K562 (cell line): Measurements from ENCODE around the gene ZDHHC6.

ENCODE experiments used
- FOXA1 ChIP-seq: fragments of 450-650 bp; IDR thresholded peaks from 2 replicates; pipeline ENCODE4 v1.6.1; 2016; ENCODE audit warnings: mild to moderate bottlenecking, borderline replicate concordance
- KLF10 ChIP-seq: fragments of 250-450 bp; sonication (Bioruptor Pico); IDR thresholded peaks from 2 replicates; pipeline ENCODE4 v1.6.1; 2021; ENCODE audit warnings: matching md5 sums
- MAFG ChIP-seq: fragments of 450-650 bp; conservative IDR thresholded peaks from 2 replicates; pipeline ENCODE4 v1.6.1; 2016; ENCODE audit warnings: missing genetic modification characterization, missing compliant biosample characterization
- MYBL2 ChIP-seq, 2 experiments: fragments of 450-650 bp in 1 of 2; sonication (generic) in 1 of 2; formaldehyde crosslinking in 1 of 2; IDR thresholded peaks; 2 replicates each; pipeline versions ENCODE4 v1.6.1 to v1.8.1; 2017 to 2022; ENCODE audit warnings: borderline replicate concordance in 1 of 2, inconsistent platforms in 1 of 2, low read depth in 1 of 2, mild to moderate bottlenecking in 1 of 2, missing genetic modification reagents in 1 of 2, moderate library complexity in 1 of 2
- PCBP2 ChIP-seq: fragments of 200-400 bp; formaldehyde crosslinking; IDR thresholded peaks from 2 replicates; pipeline ENCODE4 v1.6.1; 2018; ENCODE audit warnings: low read length, low read depth, mild to moderate bottlenecking, moderate library complexity; ENCODE audit not compliant: poor library complexity, severe bottlenecking
- POLR2A ChIP-seq: fragments of 450-650 bp; conservative IDR thresholded peaks from 2 replicates; pipeline ENCODE4 v1.6.1; 2016
- RFX5 ChIP-seq: IDR thresholded peaks from 2 replicates; pipeline ENCODE4 v1.6.1; 2011; ENCODE audit warnings: low read depth, mild to moderate bottlenecking, improper control_type of control experiment, low read length
- SRSF9 ChIP-seq: fragments of 200-400 bp; formaldehyde crosslinking; IDR thresholded peaks from 2 replicates; pipeline ENCODE4 v1.6.1; 2017; ENCODE audit warnings: low read depth, low read length, borderline replicate concordance
- TF ChIP-seq, protein P1 (sequence below), 3 experiments: IDR thresholded peaks in 2 of 3; conservative IDR thresholded peaks in 1 of 3; 2 replicates each; pipeline ENCODE4 v1.5.1; 2011 to 2012; ENCODE audit warnings: low read length in 3 of 3, mild to moderate bottlenecking in 3 of 3, control low read depth in 2 of 3, improper control_type of control experiment in 1 of 3, inconsistent platforms in 1 of 3, low read depth in 1 of 3, mixed read lengths in 1 of 3, moderate library complexity in 1 of 3; ENCODE audit not compliant: insufficient read depth in 2 of 3
- TF ChIP-seq, protein P2 (sequence below): sonication (generic); formaldehyde crosslinking; IDR thresholded peaks from 2 replicates; pipeline ENCODE4 v1.8.1; 2022; ENCODE audit warnings: missing genetic modification reagents

DNA sequence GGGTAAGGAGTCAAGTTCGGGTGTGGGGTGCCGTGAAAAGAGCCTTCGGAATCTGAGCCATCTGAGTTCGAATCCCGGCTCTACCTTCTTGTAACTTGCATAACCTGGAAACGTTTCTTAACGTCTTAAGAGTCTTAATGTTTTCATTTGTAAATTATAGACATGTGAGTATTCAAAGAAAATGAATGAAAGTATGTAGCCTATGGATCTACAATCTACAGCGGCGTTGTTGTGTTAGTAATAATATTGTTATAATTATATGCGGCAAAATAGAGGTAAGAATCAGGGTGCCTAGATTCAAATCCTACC, 860 bp upstream of the ZDHHC6 start:
- TF ChIP-seq RFX5: no peak
- TF ChIP-seq KLF10: no peak
- no peak for TF ChIP-seq MYBL2 (IDR thresholded peaks at IDR 0.05; ENCODE audit: low read depth)
- no peak for TF ChIP-seq MYBL2 (CRISPR knock-in tag; IDR thresholded peaks at IDR 0.05; ENCODE audit: borderline replicate concordance)
- no peak for TF ChIP-seq FOXA1
- TF ChIP-seq, protein P1, sequence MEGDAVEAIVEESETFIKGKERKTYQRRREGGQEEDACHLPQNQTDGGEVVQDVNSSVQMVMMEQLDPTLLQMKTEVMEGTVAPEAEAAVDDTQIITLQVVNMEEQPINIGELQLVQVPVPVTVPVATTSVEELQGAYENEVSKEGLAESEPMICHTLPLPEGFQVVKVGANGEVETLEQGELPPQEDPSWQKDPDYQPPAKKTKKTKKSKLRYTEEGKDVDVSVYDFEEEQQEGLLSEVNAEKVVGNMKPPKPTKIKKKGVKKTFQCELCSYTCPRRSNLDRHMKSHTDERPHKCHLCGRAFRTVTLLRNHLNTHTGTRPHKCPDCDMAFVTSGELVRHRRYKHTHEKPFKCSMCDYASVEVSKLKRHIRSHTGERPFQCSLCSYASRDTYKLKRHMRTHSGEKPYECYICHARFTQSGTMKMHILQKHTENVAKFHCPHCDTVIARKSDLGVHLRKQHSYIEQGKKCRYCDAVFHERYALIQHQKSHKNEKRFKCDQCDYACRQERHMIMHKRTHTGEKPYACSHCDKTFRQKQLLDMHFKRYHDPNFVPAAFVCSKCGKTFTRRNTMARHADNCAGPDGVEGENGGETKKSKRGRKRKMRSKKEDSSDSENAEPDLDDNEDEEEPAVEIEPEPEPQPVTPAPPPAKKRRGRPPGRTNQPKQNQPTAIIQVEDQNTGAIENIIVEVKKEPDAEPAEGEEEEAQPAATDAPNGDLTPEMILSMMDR (IDR thresholded peaks at IDR 0.05 in 2 of 3, conservative IDR thresholded peaks at IDR 0.05 in 1 of 3; ENCODE audit: insufficient read depth in 2 of 3, low read depth in 1 of 3, low read length in 3 of 3): no peak
- no peak for TF ChIP-seq PCBP2
- TF ChIP-seq SRSF9: no peak
- TF ChIP-seq POLR2A: no peak
- TF ChIP-seq MAFG (tag): no peak
- TF ChIP-seq, protein P2, sequence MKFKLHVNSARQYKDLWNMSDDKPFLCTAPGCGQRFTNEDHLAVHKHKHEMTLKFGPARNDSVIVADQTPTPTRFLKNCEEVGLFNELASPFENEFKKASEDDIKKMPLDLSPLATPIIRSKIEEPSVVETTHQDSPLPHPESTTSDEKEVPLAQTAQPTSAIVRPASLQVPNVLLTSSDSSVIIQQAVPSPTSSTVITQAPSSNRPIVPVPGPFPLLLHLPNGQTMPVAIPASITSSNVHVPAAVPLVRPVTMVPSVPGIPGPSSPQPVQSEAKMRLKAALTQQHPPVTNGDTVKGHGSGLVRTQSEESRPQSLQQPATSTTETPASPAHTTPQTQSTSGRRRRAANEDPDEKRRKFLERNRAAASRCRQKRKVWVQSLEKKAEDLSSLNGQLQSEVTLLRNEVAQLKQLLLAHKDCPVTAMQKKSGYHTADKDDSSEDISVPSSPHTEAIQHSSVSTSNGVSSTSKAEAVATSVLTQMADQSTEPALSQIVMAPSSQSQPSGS: no peak
